Tibial nerve (tissue), 4 donors: ENCODE data around the gene PCSK5.

Experiments used
- EP300 ChIP-seq, 2 donors: sonication (generic); formaldehyde crosslinking; IDR thresholded peaks; one replicate each; pipeline ENCODE4 v1.6.1; 2017; ENCODE audit warnings: antibody characterized with exemption in 2 of 2, mild to moderate bottlenecking in 1 of 2
- POLR2A ChIP-seq, 2 donors: fragments of 450-650 bp; IDR thresholded peaks; one replicate each; pipeline ENCODE4 v1.6.1; 2017; ENCODE audit warnings: antibody characterized with exemption in 2 of 2, mild to moderate bottlenecking in 2 of 2, moderate library complexity in 2 of 2
- TF ChIP-seq, protein P1 (sequence below), 5 experiments: fragments of 200-600 bp in 3 of 5; fragments of 450-650 bp in 2 of 5; sonication (generic) in 3 of 5; IDR thresholded peaks; one replicate each; pipeline ENCODE4 v1.5.1; 2016 to 2019; ENCODE audit warnings: antibody characterized with exemption in 5 of 5, mild to moderate bottlenecking in 3 of 5, moderate library complexity in 2 of 5

DNA sequence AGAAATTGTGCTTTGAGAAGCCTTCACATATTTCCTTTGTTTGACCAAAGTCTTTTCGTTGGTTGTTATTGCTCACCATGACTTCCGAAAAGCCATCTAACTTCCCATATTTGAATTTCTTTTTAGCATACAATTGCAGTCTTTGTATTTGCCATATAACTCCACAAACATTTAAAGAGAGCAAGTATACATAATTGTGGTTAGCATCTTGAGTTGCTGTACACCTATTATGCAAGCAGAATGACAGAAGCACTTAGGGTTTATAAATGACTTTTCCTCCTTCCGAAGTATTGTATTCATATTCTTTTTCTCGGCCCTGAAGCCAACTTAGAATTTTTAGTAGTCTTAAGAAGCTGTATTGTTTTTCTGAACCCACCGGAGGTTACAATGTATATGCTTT, 253.4 kb downstream of the PCSK5 start:
- TF ChIP-seq, protein P1, sequence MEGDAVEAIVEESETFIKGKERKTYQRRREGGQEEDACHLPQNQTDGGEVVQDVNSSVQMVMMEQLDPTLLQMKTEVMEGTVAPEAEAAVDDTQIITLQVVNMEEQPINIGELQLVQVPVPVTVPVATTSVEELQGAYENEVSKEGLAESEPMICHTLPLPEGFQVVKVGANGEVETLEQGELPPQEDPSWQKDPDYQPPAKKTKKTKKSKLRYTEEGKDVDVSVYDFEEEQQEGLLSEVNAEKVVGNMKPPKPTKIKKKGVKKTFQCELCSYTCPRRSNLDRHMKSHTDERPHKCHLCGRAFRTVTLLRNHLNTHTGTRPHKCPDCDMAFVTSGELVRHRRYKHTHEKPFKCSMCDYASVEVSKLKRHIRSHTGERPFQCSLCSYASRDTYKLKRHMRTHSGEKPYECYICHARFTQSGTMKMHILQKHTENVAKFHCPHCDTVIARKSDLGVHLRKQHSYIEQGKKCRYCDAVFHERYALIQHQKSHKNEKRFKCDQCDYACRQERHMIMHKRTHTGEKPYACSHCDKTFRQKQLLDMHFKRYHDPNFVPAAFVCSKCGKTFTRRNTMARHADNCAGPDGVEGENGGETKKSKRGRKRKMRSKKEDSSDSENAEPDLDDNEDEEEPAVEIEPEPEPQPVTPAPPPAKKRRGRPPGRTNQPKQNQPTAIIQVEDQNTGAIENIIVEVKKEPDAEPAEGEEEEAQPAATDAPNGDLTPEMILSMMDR (IDR thresholded peaks at IDR 0.05), result no peak
- TF ChIP-seq POLR2A (IDR thresholded peaks at IDR 0.05) (no peak), EP300 (IDR thresholded peaks at IDR 0.05) (no peak)
